C4-2B (cell line): ENCODE results near the gene PRPS2.
A peak's percentile ranks its signal among the peaks of the same experiment; 100 is the strongest.

Experiments used
- H3K27ac ChIP-seq: fragments of 450-650 bp; 2 replicates; pipeline ENCODE4 v1.5.1; 2017
- CTCF ChIP-seq: fragments of 450-650 bp; conservative IDR thresholded peaks from 2 replicates; pipeline ENCODE4 v1.5.1; 2017; ENCODE audit warnings: mild to moderate bottlenecking
- ZFX ChIP-seq: fragments of 450-650 bp; IDR thresholded peaks from 2 replicates; pipeline ENCODE4 v1.6.1; 2017

The PRPS2 gene

GRCh38 chrX:12791257-12792228 lies at the start of gene PRPS2:
Gene PRPS2 (plus strand): TSS chrX:12791412. CDS start chrX:12791498, 86 bp downstream.
- peak within 1 kb of the TSS; percentile 76 for H3K27ac ChIP-seq
- peak; percentile 65 for TF ChIP-seq ZFX
- TF ChIP-seq CTCF = no peak; the same call in 1 of the 2 replicates

- TF ChIP-seq CTCF = no peak
- no peak for TF ChIP-seq ZFX
- peak overlapping the region; percentile 21; the same call in 1 of the 2 replicates for H3K27ac ChIP-seq
Observed at GRCh38 chrX:12741416-12741815, 49.8 kb upstream of the PRPS2 start.

DNA sequence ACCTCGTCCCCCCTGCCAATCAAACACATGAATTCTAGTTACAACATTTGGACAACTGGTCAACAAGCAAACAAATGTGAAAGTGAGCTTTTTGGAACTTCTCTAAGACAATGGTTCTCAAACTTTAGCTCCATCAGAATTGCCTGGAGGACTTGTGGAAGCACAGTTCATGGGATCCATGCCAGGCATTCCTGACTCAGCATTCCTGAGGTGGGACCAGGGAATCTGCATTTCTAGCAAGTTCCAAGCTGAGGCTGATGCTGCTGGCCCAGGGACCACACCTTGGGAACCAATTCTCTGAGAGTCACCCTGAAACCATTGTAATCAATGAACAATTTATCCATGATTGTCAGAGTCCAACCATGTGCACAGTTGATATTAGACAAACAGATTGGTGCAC lies 43.8 kb upstream of the PRPS2 start:
- TF ChIP-seq CTCF = no peak
- no peak for TF ChIP-seq ZFX
- no peak overlapping the region for H3K27ac ChIP-seq

GRCh38 chrX:12751887-12752286 lies 39.3 kb upstream of the PRPS2 start:
- H3K27ac ChIP-seq = no peak overlapping the region
- TF ChIP-seq CTCF = no peak
- TF ChIP-seq ZFX = no peak

DNA sequence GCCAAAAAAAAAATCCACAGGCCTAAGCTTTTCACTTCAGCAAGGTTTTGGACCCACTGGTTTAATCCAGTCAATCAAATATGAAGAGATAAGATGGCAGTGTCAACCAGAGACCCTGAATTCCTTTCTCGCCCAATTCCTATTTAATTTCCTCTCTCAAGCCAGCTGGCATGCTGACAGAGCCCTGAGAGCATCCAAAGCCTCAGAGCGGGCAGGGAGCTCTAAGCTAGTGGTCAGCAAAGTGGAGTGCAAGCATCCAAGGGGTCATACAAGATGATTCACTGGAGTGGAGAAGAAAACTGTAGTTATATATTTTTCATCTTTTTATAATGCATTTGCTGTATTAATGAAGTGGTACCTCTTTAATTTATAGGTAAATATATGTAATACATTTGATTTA lies 37.8 kb upstream of the PRPS2 start:
- TF ChIP-seq CTCF = no peak
- H3K27ac ChIP-seq = no peak overlapping the region

GRCh38 chrX:12758291-12758690 lies 32.9 kb upstream of the PRPS2 start:
- no peak for TF ChIP-seq CTCF
- TF ChIP-seq ZFX = no peak
- H3K27ac ChIP-seq = no peak overlapping the region

GRCh38 chrX:12767856-12768255 lies 23.4 kb upstream of the PRPS2 start:
- no peak overlapping the region for H3K27ac ChIP-seq
- no peak for TF ChIP-seq CTCF
